Esophagus squamous epithelium (tissue), 4 donors: Measurements from ENCODE around the gene MAGT1.

Experiments
- CTCF ChIP-seq, 6 experiments: fragments of 450-650 bp in 4 of 6; fragments of 200-600 bp in 2 of 6; sonication (generic) in 2 of 6; IDR thresholded peaks; one replicate each; pipeline ENCODE4 v1.5.1; 2016 to 2019; ENCODE audit warnings: antibody characterized with exemption in 6 of 6, mild to moderate bottlenecking in 4 of 6, moderate library complexity in 4 of 6
- POLR2A ChIP-seq, 4 donors: fragments of 450-650 bp; IDR thresholded peaks; one replicate each; pipeline ENCODE4 v1.6.1; 2017; ENCODE audit warnings: antibody characterized with exemption in 4 of 4, mild to moderate bottlenecking in 4 of 4, moderate library complexity in 3 of 4

- TF ChIP-seq CTCF (IDR thresholded peaks at IDR 0.05) (no peak), POLR2A (IDR thresholded peaks at IDR 0.05) (no peak)
Measured at GRCh38 chrX:77924320-77924859, 29.2 kb upstream of the MAGT1 start.
